ENCODE results near the gene OGDH.
"Not testable (repeated sequence)": the region's sequence is repeated elsewhere in the genome, so short reads cannot be mapped to it uniquely, and the experiment has no call there.

- not testable (repeated sequence) for TF ChIP-seq PATZ1 (CRISPR knock-in tag; IDR thresholded peaks at IDR 0.05; ENCODE audit: borderline replicate concordance); BACH2 (CRISPR knock-in tag; IDR thresholded peaks at IDR 0.05; ENCODE audit: borderline replicate concordance); PPARA (CRISPR knock-in tag; IDR thresholded peaks at IDR 0.05; ENCODE audit: borderline replicate concordance); RARB (CRISPR knock-in tag; IDR thresholded peaks at IDR 0.05)
These were observed 119.8 kb downstream of the OGDH start for GRCh38 chr7:44726250-44726649.
